Left ventricle myocardium inferior (tissue), 1 donor: ENCODE data around the gene SPATS2L. TPM values are rescaled to one million over a fixed set of nuclear protein-coding genes. Genes with fewer than 3 reads are reported as not detected.

Source experiments
- DNase-seq: peaks from one replicate; pipeline ENCODE4 v3.0.0-alpha.2; 2020
- H3K27ac ChIP-seq: fragments of 200-600 bp; replicated peaks from 2 replicates; pipeline ENCODE4 v1.8.0; 2021
- H3K27me3 ChIP-seq: fragments of 200-600 bp; 2 replicates; pipeline ENCODE4 v1.8.0; 2021; ENCODE audit warnings: low read depth
- H3K36me3 ChIP-seq: fragments of 200-600 bp; 2 replicates; pipeline ENCODE4 v1.8.0; 2021
- H3K4me1 ChIP-seq: fragments of 200-600 bp; 2 replicates; pipeline ENCODE4 v1.8.0; 2021
- H3K4me3 ChIP-seq: fragments of 200-600 bp; 2 replicates; pipeline ENCODE4 v1.8.0; 2021; ENCODE audit warnings: mild to moderate bottlenecking, moderate library complexity
- H3K9me3 ChIP-seq: fragments of 200-600 bp; replicated peaks from 2 replicates; pipeline ENCODE4 v1.8.0; 2021
- CTCF ChIP-seq: fragments of 200-600 bp; IDR thresholded peaks from 2 replicates; pipeline ENCODE4 v1.8.0; 2021; ENCODE audit warnings: antibody characterized with exemption, mild to moderate bottlenecking, borderline replicate concordance
- intact Hi-C: fragments of 100-400 bp; cut with micrococcal nuclease; formaldehyde crosslinking; loops from one replicate; pipeline ENCODE4 v1.11.0; 2022
- total RNA-seq: library from RNA; stranded (reverse); fragmentation: NEBNext Ultra II Directional; extraction: Animal tissue kit (Norgen Biotek cat#: 25700); gene quantifications from one replicate; pipeline ENCODE4 v1.2.1, GENCODE V29; 2021
- donor health status: DM: no; HTN: yes; CAD: no; lungs with severe emphysema.

Gene SPATS2L
- total RNA-seq, 1 donor from 2014 or later = 54.9 TPM

GRCh38 chr2:200453853-200454534 is 147.5 kb downstream of the SPATS2L start:
- TF ChIP-seq CTCF = no peak
- Histone ChIP-seq H3K36me3 (peaks cover 18% of the 10 kb centered on the region), H3K9me3 (no peaks in the 10 kb centered on the region), H3K4me1 (peaks cover 30% of the 10 kb centered on the region), H3K27ac (no peak overlapping the region), H3K4me3 (no peak overlapping the region), H3K27me3 (no peaks in the 10 kb centered on the region)
- DNase-seq = no peak
- intact Hi-C loops = no loop called here

DNA sequence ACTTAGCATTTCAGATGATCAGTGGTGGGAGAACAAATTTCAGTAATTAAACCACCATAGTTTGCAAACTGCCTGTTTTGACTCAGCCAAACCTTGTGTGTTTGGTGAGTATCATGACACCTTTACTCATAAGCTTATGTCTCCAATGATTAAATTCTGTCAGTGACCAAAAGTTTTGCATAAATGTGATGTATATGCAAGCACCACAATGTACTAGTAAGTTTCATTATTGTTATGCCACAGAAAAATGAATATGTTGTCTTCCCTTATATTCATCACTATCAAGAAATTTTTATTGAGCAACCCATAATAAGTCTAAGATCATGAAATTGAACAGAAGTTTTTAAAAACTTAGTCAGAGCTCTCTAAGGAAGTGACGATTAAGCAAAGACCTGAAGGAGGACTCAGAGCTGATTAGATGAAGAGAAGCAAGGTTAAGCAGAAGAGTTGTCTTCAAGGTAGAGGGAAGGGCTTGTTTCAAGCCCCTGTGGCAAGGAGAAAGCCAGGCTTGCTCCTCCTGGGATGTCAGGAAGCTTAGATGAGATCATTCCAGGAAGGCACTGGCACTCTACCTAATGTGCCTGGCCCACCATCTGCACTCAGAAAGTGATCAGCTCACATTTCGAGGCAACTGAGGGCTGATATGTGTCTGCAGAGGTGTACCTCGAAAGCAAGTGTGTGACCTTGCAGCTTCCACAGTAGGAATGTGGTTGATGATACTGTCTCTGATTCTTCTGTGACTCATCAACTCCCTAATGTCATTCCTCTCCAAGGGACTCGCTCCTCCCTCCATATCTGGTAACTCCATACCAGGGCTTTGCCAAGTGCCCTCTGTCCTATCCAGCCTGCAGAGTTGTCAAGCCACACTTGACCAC is 148.7 kb downstream of the SPATS2L start:
- Histone ChIP-seq H3K36me3 (peaks cover 22% of the 10 kb centered on the region), H3K9me3 (no peaks in the 10 kb centered on the region), H3K4me3 (no peak overlapping the region), H3K27ac (peak overlapping the region; percentile 2), H3K27me3 (no peaks in the 10 kb centered on the region), H3K4me1 (peaks cover 30% of the 10 kb centered on the region)
- no peak for DNase-seq
- intact Hi-C loops = no loop called here
- no peak for TF ChIP-seq CTCF

DNA sequence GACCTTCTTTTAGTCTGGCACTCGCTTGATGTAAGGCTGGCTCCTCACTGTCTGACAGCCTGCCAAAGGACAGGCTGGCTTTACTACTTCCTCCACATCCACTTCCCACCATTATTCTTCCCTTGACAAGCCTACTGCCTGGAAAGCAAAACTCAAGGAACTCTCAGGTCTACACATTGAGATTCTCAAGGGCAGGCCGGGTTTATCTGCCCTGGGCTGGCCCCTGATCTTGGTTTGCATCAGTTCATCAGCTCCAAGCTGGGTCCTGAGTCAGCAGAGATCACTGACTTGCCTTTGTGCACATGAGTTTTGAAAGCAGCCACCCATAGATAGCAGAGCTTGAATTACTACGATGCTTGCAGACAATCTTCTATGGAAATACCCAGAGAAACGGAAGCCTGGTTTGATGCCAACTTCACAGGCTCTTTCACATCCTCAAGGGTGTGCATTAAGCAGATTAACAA is 149.5 kb downstream of the SPATS2L start:
- intact Hi-C loops = no loop called here
- Histone ChIP-seq H3K27me3 (no peaks in the 10 kb centered on the region), H3K27ac (peak overlapping the region; percentile 2), H3K4me1 (peaks cover 30% of the 10 kb centered on the region), H3K4me3 (no peak overlapping the region), H3K9me3 (no peaks in the 10 kb centered on the region), H3K36me3 (peaks cover 22% of the 10 kb centered on the region)
- no peak for DNase-seq
- TF ChIP-seq CTCF = no peak

DNA sequence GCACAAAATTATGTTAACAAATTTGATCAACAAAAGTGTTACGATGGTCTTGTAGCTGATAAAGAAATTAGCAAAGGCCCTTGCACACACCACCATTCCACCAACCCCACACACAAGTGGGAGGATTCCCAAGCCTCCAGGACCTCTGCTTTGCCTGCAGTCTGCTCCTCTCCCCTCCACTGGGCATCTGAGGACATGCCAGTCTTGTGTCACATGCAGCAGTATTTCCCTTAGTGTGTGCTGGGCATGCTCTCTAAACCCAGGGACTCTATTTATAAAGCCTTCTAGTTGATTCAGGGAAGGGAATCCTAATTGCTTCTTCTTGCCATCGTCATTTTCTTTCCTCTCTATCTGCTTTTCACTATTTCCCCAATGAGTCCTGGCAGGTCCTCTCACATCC is 150.1 kb downstream of the SPATS2L start:
- Histone ChIP-seq H3K4me3 (no peak overlapping the region), H3K27me3 (no peaks in the 10 kb centered on the region), H3K4me1 (peaks cover 30% of the 10 kb centered on the region), H3K36me3 (peaks cover 22% of the 10 kb centered on the region), H3K9me3 (no peaks in the 10 kb centered on the region), H3K27ac (peak overlapping the region; percentile 2)
- DNase-seq = no peak
- intact Hi-C loops = no loop called here
- TF ChIP-seq CTCF = no peak

DNA sequence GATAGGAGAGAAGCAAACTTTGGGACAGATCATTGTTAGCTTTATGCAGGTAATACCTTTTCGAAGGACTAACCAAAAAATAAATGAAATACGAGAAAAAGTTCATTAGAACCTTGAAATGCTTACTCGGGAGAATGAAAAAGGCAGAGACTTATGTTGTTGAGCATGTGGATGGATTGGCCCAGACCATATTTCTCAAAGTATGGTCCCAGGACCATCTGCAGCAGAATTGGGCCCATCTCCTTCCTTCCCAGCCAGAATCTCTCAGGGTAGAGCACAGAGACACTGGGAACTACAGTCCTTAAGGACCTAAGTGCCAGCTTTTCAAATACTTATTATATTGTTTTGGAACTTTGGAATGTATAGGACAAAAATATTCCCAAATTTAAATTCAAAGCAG is 152.6 kb downstream of the SPATS2L start:
- intact Hi-C loops = no loop called here
- H3K36me3 ChIP-seq = peaks cover 34% of the 10 kb centered on the region
- no peak overlapping the region for H3K4me3 ChIP-seq
- no peak for TF ChIP-seq CTCF
- no peak overlapping the region for H3K27ac ChIP-seq
- DNase-seq = no peak
- H3K9me3 ChIP-seq = no peaks in the 10 kb centered on the region
- no peaks in the 10 kb centered on the region for H3K27me3 ChIP-seq
- H3K4me1 ChIP-seq = peaks cover 30% of the 10 kb centered on the region
